ENCODE data around the gene USP17L11.
"Not testable (repeated sequence)": the region's sequence is repeated elsewhere in the genome, so short reads cannot be mapped to it uniquely, and the experiment has no call there.

The USP17L11 gene

GRCh38 chr4:9215105-9215504 is at the start of gene USP17L11:
USP17L11 (plus strand) TSS chr4:9215405; CDS start chr4:9215405, 0 bp downstream.
- DNase-seq (ENCODE audit: low read depth in 2 of 2): not testable (repeated sequence)

GRCh38 chr4:9165990-9166389 is 49.2 kb upstream of the USP17L11 start:
- DNase-seq (ENCODE audit: low read depth in 2 of 2): not testable (repeated sequence)

GRCh38 chr4:9169791-9170459 is 45.3 kb upstream of the USP17L11 start, which contains the start of gene FAM90A26:
FAM90A26 (plus strand) TSS chr4:9170409; CDS start chr4:9173173, 2,764 bp downstream.
- DNase-seq (ENCODE audit: low read depth in 2 of 2): not testable (repeated sequence)

GRCh38 chr4:9210357-9210756 is 4.8 kb upstream of the USP17L11 start, which contains the start of gene USP17L10:
USP17L10 (plus strand) TSS chr4:9210657; CDS start chr4:9210657, 0 bp downstream.
- DNase-seq (ENCODE audit: low read depth in 2 of 2): not testable (repeated sequence)

- DNase-seq (ENCODE audit: low read depth in 2 of 2): not testable (repeated sequence)
Measured at GRCh38 chr4:9214701-9215100, 504 bp upstream of the USP17L11 start.

GRCh38 chr4:9219852-9220251 is 4.6 kb downstream of the USP17L11 start, which contains the start of gene USP17L12:
USP17L12 (plus strand) TSS chr4:9220152; CDS start chr4:9220152, 0 bp downstream.
- DNase-seq (ENCODE audit: low read depth in 2 of 2): not testable (repeated sequence)

- DNase-seq (ENCODE audit: low read depth in 2 of 2): not testable (repeated sequence)
Measured at GRCh38 chr4:9224596-9224995, 9.4 kb downstream of the USP17L11 start, which contains the start of gene USP17L13. USP17L13 (plus strand) TSS chr4:9224896; CDS start chr4:9224896, 0 bp downstream.

DNA sequence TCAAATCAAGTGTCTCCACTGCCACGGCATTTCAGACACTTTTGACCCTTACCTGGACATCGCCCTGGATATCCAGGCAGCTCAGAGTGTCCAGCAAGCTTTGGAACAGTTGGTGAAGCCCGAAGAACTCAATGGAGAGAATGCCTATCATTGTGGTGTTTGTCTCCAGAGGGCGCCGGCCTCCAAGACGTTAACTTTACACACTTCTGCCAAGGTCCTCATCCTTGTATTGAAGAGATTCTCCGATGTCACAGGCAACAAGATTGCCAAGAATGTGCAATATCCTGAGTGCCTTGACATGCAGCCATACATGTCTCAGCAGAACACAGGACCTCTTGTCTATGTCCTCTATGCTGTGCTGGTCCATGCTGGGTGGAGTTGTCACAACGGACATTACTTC is 15.0 kb downstream of the USP17L11 start:
- not testable (repeated sequence) for DNase-seq (ENCODE audit: low read depth in 2 of 2)

GRCh38 chr4:9234085-9234484 is 18.9 kb downstream of the USP17L11 start, which contains the start of gene USP17L15:
USP17L15 (plus strand) TSS chr4:9234385; CDS start chr4:9234385, 0 bp downstream.
- not testable (repeated sequence) for DNase-seq (ENCODE audit: low read depth in 2 of 2)

GRCh38 chr4:9238461-9238860 is 23.3 kb downstream of the USP17L11 start:
- DNase-seq (ENCODE audit: low read depth in 2 of 2): not testable (repeated sequence)

DNA sequence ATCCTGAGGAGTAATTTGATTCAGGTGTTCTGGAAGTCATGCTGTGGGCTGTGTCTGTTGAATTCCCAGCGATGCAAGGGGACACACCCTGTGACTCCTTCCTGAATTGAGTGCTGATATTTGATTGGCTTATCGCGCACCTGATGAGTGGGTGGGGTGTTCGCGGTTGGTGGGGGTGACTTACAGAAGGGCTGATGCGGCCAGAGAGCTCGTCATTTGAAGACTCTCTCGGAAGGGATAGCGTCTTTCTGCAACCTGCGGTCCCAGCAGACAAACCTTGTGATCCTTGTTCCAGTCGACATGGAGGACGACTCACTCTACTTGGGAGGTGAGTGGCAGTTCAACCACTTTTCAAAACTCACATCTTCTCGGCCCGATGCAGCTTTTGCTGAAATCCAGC is 28.4 kb downstream of the USP17L11 start, which contains the start of gene USP17L17:
USP17L17 (plus strand) TSS at position 301 of the 400 bp plus-strand sequence; CDS start at position 301, 0 bp downstream.
- DNase-seq (ENCODE audit: low read depth in 2 of 2): not testable (repeated sequence)

DNA sequence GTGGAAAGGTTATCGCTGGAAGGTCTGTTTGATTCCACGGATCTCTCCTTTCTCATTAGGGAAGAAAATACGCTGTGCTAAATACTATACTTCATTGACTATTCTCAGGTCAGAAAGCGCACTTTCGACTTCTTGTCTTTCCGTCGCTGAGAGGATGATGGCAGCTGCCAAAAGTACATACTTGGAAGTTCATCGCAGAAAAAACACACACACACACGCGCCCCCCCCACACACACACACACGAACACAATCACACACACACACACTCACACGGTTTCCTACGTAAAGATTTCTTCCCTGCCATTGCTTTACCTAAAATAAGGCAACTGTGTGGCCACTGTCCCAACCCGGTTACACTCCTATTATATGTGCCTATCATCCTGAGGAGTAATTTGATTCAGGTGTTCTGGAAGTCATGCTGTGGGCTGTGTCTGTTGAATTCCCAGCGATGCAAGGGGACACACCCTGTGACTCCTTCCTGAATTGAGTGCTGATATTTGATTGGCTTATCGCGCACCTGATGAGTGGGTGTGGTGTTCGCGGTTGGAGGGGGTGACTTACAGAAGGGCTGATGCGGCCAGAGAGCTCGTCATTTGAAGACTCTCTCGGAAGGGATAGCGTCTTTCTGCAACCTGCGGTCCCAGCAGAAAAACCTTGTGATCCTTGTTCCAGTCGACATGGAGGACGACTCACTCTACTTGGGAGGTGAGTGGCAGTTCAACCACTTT is 32.9 kb downstream of the USP17L11 start, which contains the start of gene USP17L18:
USP17L18 (plus strand) TSS at position 678 of the 728 bp plus-strand sequence; CDS start at position 678, 0 bp downstream.
- not testable (repeated sequence) for DNase-seq (ENCODE audit: low read depth in 2 of 2)

- DNase-seq (ENCODE audit: low read depth in 2 of 2): not testable (repeated sequence)
Measured at GRCh38 chr4:9253078-9253477, 37.9 kb downstream of the USP17L11 start, which contains the start of gene USP17L19. USP17L19 (plus strand) TSS chr4:9253378; CDS start chr4:9253378, 0 bp downstream.

- not testable (repeated sequence) for DNase-seq (ENCODE audit: low read depth in 2 of 2)
Measured at GRCh38 chr4:9257824-9258223, 42.6 kb downstream of the USP17L11 start, which contains the start of gene USP17L20. USP17L20 (plus strand) TSS chr4:9258124; CDS start chr4:9258124, 0 bp downstream.

DNA sequence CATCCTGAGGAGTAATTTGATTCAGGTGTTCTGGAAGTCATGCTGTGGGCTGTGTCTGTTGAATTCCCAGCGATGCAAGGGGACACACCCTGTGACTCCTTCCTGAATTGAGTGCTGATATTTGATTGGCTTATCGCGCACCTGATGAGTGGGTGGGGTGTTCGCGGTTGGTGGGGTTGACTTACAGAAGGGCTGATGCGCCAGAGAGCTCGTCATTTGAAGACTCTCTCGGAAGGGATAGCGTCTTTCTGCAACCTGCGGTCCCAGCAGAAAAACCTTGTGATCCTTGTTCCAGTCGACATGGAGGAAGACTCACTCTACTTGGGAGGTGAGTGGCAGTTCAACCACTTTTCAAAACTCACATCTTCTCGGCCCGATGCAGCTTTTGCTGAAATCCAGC is 47.4 kb downstream of the USP17L11 start, which contains the start of gene USP17L21:
USP17L21 (plus strand) TSS at position 301 of the 400 bp plus-strand sequence; CDS start at position 301, 0 bp downstream.
- DNase-seq (ENCODE audit: low read depth in 2 of 2): not testable (repeated sequence)
